ENCODE results near the gene SALL3.

- TF ChIP-seq CTCF (IDR thresholded peaks at IDR 0.05; ENCODE audit: insufficient read depth, low read depth, low read length) (no peak), EZH2 (IDR thresholded peaks at IDR 0.05; ENCODE audit: insufficient read depth, low read length) (no peak)
Observed at GRCh38 chr18:78979730-78980278, at the start of gene SALL3.

Measured in astrocyte (in vitro differentiated cells and primary cell).